ENCODE data around the gene AP5Z1.

DNA sequence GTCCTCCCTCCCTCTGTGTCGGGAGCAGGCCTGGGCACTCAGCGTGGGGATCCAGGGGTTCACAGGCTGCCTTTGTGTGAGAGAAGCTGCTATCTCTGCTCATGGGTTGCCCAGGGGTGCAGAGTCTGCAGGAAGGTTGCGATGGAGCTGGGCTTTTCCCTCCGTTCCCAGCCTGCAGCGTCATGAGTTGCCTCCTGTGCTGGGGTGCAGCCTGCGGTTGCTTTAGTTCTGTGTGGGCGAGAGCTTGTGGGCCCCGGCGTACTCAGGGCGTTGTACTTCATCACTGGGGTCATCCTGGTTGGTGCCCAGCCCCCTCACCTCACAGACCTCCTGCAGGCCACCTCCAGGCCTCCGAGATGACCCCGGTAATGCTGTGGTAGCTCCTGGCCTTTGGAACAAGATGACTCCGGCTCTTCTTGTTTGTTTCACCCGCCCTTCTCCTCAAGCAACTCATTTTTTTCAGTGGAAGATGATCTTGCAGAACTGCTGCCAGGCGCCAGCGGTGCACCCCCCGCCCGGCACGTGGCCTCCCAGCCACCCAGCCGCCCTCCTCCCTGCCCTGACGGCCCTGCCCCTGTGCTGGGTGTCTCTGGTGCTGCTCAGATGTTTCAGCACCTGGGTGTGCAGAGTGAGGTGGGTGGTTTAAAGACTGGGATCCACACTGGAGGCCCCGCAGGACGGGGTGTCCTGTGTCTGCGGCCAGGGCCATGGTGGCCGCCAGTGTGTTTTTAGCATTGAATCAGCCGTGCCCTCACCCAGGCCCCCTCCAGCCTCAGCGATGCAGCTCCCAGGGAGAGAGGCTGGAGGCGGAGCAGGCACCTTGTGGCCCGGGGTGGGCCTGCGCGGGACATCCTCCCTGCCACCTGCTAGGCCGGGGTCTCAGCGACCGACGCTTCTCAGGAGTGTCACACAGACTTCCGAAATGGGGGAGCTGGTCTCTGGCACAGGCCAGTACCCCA lies 7.2 kb downstream of the AP5Z1 start:
- TF ChIP-seq EP300 (IDR thresholded peaks at IDR 0.05) (no peak), POLR2A (IDR thresholded peaks at IDR 0.05) (no peak)
- TF ChIP-seq, protein P1, sequence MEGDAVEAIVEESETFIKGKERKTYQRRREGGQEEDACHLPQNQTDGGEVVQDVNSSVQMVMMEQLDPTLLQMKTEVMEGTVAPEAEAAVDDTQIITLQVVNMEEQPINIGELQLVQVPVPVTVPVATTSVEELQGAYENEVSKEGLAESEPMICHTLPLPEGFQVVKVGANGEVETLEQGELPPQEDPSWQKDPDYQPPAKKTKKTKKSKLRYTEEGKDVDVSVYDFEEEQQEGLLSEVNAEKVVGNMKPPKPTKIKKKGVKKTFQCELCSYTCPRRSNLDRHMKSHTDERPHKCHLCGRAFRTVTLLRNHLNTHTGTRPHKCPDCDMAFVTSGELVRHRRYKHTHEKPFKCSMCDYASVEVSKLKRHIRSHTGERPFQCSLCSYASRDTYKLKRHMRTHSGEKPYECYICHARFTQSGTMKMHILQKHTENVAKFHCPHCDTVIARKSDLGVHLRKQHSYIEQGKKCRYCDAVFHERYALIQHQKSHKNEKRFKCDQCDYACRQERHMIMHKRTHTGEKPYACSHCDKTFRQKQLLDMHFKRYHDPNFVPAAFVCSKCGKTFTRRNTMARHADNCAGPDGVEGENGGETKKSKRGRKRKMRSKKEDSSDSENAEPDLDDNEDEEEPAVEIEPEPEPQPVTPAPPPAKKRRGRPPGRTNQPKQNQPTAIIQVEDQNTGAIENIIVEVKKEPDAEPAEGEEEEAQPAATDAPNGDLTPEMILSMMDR (IDR thresholded peaks at IDR 0.05) = no peak

Data from gastroesophageal sphincter (tissue), 3 donors.